H54 (cell line): ENCODE results near the gene NR1D1.

Source experiments
- DNase-seq: peaks from one replicate; pipeline ENCODE4 v3.0.0; 2011; ENCODE audit warnings: low spot score, mixed read lengths; ENCODE audit not compliant: insufficient read length
- FAIRE-seq: peaks from 3 replicates; lab custom pipeline; 2011; peaks lifted over from hg19 to GRCh38; lab: Jason Lieb, UNC
- POLR2A ChIP-seq: IDR thresholded peaks from 2 replicates; pipeline ENCODE4 v1.6.1; 2011; ENCODE audit warnings: low read depth, mild to moderate bottlenecking, low read length

NR1D1 gene

DNA sequence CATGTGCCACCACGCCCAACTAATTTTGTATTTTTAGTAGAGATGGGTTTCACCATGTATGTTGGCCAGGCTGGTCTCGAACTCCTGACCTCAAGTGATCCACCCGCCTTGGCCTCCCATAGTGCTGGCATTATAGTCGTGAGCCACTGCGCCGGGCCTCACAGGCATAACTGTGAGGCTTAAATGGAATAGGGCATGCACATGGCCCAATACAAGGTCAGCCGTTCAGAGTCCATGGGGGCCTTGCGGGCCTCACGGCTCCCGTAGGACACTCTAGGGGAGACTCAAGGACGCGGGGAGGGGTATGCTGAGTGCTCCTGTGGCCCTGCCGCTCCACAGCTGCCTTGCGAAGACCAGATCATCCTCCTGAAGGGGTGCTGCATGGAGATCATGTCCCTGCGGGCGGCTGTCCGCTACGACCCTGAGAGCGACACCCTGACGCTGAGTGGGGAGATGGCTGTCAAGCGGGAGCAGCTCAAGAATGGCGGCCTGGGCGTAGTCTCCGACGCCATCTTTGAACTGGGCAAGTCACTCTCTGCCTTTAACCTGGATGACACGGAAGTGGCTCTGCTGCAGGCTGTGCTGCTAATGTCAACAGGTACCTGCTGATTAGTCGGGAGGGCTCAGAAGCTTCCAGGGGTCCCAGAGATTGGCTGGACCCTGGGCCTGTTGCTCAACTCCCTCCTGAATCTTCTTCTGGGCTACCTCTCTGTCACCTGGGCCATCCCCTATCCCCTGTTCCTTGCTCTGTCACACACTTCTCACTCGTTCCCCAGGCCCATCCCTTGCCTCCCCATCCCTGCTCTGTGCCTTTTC, 12.3 kb downstream of the NR1D1 start:
- TF ChIP-seq POLR2A, result no peak
- FAIRE-seq, result no peak
- no peak for DNase-seq

DNA sequence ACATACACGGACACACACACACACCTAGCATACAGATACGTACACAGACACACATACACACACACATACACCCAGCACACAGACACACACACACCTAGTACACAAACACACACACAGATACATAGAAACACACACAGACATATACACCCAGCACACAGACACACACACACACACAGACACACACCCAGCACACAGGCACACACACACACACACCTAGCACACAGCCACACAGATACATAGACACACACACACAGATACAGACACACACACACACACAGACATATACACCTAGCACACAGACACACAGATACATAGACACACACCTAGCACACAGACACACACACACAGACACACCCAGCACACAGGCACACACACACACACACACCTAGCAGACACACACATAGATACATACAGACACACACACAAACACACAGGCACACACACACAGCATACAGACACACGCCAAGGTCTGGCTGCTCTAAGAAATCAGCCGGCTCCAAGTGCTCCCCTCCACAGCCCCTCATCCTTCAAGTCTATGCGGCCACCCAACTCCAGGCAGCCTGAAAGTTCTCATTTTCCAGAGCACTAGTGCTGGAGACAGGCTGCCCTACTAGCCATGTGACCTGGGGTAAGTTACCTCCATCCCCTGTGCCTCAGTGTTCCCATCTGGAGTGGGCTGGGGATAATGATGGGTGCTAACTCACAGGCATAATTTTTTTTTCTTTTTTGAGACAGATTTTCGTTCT, 13.2 kb downstream of the NR1D1 start:
- FAIRE-seq, result no peak
- DNase-seq, result no peak
- no peak for TF ChIP-seq POLR2A

DNA sequence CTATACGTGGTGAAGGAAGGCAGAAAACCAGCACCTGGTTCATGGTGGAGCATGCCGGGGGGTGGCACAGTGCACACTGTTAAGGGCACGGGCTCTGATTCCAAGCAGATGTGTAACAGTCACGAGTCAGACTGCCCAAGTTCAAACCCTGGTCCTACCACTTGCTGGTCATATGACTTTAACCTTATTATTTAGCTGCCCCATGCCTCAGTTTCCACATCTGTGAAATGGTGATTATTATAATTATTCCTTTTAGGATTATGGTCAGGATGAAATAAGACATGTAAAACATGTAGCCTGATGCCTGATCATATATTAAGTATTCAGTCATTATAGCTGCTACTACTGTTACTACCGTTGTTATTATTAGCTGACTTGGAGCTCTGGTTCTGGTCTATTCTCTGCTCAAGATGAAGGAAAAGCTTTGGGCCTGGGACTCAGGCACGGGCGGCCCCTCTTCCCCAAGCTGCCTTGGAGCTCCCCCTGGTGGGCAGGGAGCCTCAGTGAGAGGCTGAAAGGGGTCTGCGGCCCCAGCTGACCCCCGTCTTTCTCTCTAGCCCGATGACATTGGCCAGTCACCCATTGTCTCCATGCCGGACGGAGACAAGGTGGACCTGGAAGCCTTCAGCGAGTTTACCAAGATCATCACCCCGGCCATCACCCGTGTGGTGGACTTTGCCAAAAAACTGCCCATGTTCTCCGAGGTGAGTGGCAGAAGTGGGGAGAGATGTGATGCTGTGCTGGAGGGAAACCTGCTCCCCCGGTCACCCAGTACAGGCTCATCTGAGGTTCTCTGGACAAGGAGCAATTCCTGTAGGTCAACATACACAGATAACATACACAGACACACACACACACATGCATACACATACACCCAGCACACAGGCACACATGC, 14.0 kb downstream of the NR1D1 start:
- FAIRE-seq (no peak), DNase-seq (no peak)
- TF ChIP-seq POLR2A, result no peak

DNA sequence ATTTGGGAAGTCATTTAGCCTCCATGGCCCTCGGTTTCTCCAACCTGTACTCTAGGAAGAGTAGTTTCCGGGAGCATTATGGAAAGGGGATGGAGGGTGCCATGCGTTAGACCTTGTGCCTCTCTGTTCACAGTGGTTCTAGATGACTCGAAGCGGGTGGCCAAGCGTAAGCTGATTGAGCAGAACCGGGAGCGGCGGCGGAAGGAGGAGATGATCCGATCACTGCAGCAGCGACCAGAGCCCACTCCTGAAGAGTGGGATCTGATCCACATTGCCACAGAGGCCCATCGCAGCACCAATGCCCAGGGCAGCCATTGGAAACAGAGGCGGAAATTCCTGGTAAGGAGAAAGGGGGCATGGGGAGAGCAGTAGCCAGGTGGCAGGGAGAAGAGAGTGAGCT, 15.9 kb downstream of the NR1D1 start:
- TF ChIP-seq POLR2A, result no peak
- DNase-seq (no peak), FAIRE-seq (no peak)

DNA sequence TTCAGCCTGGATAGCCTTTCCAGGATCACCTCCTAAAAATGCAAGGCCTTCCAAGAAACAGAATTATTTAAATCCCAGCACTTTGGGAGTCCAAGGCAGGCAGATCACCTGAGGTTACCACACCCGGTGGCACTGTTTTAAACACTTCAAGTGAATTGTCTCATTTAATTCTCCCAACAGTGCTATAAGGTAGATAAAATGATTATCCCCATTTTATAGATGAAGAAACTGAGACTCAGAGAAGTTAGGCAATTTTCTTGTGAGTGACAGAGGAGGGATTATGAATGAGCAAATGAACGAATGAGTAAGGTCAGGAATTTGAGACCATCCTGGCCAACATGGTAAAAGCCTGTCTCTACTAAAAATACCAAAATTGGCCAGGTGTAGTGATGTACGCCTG, 20.8 kb downstream of the NR1D1 start:
- FAIRE-seq (no peak), DNase-seq (no peak)
- no peak for TF ChIP-seq POLR2A

DNA sequence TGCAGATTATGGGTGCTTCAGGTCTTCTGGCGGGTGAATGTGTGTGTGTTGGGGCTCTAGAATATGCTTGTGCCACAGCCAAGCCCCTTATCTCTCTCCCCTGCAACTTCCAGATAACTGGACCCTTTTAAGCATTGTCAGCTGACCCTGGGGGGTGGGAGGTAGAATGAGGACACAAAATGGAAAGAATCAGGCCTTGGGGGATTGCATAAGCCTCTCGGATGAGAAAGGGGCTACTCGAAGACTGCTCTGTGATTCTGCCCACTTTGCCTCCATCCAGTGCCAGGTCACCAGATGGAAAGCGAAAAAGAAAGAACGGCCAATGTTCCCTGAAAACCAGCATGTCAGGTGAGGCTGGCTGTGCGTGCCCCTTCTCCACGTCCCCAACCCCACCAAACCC, 23.8 kb downstream of the NR1D1 start:
- FAIRE-seq (no peak), DNase-seq (no peak)

DNA sequence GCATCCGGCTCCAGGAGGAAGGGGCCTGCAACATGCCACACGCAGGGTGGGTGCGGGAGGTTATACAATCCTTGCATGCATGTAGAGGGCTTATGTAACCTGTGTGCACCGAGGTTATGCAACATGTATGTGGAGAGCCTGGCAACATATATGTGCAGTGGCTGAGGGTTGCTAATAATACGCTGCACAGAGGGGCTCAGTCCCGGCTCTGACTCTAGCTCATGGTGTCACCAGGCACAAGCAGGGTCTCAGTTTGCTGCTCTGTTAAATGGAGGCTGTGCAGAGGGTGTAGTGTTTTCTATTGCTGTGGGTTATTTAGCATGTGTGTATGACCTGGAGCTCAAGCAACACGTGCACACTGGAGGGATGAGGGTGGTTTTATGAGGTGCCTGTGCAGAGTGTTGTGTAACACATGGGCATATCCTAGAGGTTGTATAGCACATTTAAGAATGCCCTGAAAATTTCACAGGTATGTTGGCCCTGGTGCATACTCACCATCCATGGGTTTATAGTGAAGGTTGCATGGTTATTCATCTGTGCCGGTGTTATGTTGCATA, 24.4 kb downstream of the NR1D1 start:
- no peak for FAIRE-seq
- no peak for TF ChIP-seq POLR2A
- DNase-seq, result no peak

More for the DNA sequence above, 23.8 kb downstream of the NR1D1 start:
- no peak for TF ChIP-seq POLR2A

DNA sequence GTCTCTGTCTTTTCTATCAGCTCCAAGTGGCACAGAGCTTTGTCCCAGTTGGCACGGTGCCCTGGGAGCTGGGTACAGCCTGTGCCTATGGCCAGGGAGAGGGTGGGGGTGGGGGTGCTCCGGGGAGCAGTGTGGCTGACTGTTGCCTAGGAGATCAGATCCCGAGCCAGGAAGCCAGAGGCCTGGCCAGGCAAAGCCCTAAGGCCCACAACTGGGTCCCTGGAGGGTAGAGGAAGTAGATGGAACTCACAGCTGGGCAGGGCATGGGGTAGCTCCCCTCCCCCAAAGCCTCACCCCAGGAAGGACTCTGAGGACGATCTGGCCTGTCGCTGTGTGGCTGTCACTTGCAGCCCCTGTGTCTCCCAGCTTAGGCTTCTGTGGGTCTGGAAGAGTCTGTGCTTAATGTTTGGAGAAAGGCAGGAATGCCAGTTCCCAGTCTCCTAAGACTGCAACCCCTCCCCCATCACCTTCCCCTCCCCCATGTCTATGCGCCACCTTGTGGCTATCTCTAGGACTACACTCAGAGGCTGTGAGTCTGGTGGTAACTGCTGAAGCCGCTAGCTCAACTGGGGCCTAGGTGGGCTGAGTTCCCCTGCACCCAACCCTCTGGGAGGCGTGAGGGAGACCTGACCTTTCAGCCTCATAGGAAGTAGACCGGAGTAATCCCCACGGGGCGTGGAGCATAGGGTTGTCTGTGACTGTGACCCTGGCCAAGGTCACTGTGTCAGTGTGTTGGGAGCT, 25.0 kb downstream of the NR1D1 start:
- DNase-seq (no peak), FAIRE-seq (no peak)
- TF ChIP-seq POLR2A, result no peak

DNA sequence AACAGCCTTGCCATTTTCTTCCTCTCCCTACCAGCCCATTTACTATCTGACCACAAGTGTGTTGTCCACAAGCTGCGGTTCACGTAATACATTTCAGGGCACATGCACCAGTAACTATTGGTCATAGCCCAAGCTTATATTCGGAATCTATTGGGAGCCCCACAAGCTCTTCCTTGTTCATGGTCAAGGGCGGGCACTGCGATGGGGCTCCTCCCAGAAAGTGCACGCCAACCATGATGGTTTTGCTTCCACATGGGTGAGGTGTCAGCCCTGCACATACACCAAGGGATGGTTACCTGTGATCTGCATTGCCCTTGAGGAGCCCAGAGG, 25.6 kb downstream of the NR1D1 start:
- no peak for FAIRE-seq

DNA sequence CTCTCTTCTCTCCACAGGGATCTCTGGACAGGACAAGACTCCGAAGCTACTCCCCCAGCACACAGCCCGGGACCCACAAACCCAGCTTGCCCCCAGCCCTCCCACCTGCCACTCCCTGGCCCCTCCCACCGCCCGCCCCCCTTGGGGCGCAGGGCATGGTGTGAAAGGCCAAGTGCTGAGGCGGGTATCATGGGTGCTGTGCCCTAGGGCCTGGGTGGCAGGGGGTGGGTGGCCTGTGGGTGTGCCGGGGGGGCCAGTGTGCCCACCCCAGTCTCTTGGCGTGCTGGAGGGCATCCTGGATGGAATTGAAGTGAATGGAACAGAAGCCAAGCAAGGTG, 26.2 kb downstream of the NR1D1 start:
- FAIRE-seq, result no peak
- DNase-seq, result no peak
- TF ChIP-seq POLR2A, result no peak

More for the DNA sequence above, 25.6 kb downstream of the NR1D1 start:
- DNase-seq, result no peak
- no peak for TF ChIP-seq POLR2A

DNA sequence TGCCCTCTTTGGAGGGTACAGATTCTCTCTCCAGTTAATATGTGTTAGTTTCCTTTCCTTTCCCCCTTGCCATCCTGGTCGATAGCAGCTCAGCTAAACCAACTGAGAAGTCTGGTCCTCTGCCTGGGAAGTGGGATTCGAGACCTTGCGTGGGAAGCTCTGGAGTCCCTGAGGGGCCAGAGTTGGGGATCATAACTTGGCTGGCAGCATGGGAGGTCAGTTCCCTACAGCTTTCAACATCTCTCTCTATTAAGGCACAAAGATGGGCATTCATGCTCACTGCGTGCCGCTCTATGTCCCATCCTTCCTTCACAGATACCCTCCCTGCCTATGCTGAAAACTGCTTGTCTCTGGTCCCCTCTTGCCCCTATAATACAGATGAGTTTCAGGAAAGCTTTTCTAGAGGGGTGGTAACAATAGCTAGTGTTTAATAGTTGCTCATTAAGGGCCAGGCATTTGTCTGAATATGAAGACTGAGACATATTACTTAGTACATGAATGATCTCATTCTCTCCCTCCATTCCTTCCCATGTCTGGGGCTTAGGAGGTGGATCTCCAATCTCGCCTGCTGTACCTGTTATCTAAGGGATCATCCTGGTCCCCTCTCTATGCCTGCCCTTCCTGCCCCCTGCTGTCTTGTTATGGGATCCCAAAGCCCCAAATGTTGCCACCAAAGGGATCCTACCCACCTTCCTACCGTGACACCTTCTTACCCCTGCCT, 26.8 kb downstream of the NR1D1 start:
- FAIRE-seq (no peak), DNase-seq (no peak)
- no peak for TF ChIP-seq POLR2A

DNA sequence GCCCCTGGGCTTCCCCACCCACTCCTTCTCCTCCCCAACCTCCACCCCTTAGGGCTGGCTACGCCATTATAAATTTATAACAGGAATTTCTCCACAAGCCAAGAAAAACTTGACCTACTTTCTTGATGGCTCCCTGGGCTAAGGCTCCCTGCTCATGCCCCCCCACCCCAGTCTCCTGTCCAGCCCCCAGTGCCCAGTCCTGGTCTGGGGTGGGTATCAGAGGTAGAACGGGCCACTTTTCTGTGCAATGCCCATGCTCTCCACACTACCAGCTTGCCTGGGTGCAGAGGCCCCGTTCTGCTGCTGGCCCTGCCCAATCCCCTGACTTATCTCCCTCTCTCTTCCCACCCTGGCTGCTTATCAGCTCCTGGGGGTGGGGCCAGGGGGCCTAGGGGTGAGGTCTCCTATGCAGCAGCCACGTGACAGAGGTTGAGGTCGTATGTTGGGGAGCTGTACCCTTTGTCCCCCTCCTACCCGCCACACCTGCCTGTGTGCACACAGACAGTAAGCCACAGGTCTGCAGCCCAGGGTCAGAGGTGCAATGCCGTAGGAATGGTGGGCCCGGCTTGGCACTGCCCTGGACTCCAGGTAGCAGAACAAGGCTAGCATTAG, 27.5 kb downstream of the NR1D1 start:
- DNase-seq (no peak), FAIRE-seq (no peak)
- TF ChIP-seq POLR2A, result no peak
